ENCODE measurements around the gene BTN3A1.
"Not testable (repeated sequence)": the region's sequence is repeated elsewhere in the genome, so short reads cannot be mapped to it uniquely, and the experiment has no call there.

Gene BTN3A1

DNA sequence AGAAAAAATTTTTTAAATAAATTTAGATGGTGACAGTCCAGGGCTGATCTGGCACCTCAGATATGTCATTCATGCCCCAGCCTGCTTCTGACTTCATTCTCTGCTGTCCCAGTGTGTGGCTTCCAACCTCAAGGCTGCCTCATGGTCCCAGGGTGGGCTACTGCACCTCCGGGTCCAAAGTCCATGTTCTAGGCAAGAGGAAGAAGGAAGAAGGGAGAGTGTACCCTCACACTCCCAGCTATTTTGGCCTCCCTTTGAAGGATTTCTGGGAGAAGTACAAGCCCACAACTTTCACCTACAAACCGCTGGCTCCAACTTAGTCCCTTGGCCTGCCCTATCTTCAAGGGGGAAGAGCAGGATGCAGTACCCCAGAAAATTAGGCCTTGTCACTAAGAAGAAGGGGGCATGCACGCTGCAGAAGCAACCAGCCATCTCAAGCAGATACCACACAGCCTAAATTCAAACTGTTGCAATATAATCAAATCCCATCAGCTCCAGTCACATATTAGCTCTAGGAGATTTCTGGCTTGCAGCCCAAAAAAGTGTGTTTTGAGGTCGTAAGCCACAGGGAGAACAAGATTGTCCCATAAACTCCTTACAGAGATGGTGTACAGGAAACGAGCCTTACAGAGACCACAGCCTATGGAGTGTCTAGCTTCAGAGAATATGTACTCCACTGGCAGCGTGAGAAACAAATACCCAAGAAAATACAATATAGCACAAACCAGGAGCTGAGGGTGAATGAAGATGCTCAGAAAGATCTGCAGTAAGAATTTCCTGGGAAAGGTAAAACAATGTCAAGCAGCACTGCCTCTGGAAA is 38.0 kb upstream of the BTN3A1 start:
- no peak overlapping the region for H3K27ac ChIP-seq (ENCODE audit: low read length)
- no peaks in the 10 kb centered on the region for H3K9me3 ChIP-seq (ENCODE audit: control insufficient read depth, low read depth, low read length)
- H3K36me3 ChIP-seq (ENCODE audit: control insufficient read depth, low read depth, low read length), result no peaks in the 10 kb centered on the region
- no peak overlapping the region for H3K9ac ChIP-seq (ENCODE audit: low read length)
- H3K27me3 ChIP-seq (ENCODE audit: control insufficient read depth, insufficient read depth, low read length), result no peaks in the 10 kb centered on the region
- no peaks in the 10 kb centered on the region for H3K4me1 ChIP-seq (ENCODE audit: control insufficient read depth, low read depth, low read length)
- H3K4me3 ChIP-seq (ENCODE audit: low read length), result peak overlapping the region; percentile 84

DNA sequence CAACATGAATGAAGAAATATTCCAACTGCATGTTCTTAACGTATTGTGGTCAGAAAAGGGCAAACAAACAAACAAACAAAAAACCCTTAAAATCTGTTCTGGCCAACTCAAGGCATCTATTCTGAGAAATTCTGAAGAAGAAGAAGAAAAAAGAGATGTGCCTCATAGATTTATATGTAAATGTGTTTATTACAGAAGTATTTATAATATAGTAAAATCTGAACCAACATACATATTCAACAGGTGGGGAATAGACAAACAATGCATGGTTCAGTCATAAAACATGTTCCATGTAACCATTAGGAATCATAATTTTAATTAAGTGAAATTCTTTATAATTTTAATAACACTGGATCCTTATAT is 36.5 kb upstream of the BTN3A1 start:
- no peaks in the 10 kb centered on the region for H3K4me1 ChIP-seq (ENCODE audit: control insufficient read depth, low read depth, low read length)
- H3K27me3 ChIP-seq (ENCODE audit: control insufficient read depth, insufficient read depth, low read length), result no peaks in the 10 kb centered on the region
- peak overlapping the region; percentile 84 for H3K4me3 ChIP-seq (ENCODE audit: low read length)
- peak overlapping the region; percentile 57 for H3K9ac ChIP-seq (ENCODE audit: low read length)
- H3K27ac ChIP-seq (ENCODE audit: low read length), result no peak overlapping the region
- H3K36me3 ChIP-seq (ENCODE audit: control insufficient read depth, low read depth, low read length), result no peaks in the 10 kb centered on the region
- H3K9me3 ChIP-seq (ENCODE audit: control insufficient read depth, low read depth, low read length), result no peaks in the 10 kb centered on the region

DNA sequence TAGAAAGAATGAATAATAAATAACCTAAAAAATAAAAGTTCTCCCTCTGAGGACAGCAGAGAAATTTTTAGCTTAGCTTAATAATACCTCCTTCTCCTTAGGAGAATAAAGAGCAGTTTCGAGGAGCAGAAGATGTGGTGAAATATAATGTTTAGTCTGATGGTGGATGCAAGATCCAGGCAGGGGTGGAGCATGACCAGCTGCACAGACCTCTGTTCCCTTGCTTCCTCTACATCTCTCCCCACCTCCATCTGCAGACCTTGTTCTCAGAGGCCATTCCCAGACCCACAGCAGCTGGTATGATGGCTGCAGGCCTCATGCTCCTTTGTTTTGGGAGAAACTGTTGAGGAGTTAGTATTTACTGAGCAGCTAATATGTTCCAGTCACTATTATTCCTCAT is 35.6 kb upstream of the BTN3A1 start:
- no peaks in the 10 kb centered on the region for H3K4me1 ChIP-seq (ENCODE audit: control insufficient read depth, low read depth, low read length)
- no peak overlapping the region for H3K27ac ChIP-seq (ENCODE audit: low read length)
- no peak overlapping the region for H3K4me3 ChIP-seq (ENCODE audit: low read length)
- no peaks in the 10 kb centered on the region for H3K36me3 ChIP-seq (ENCODE audit: control insufficient read depth, low read depth, low read length)
- H3K27me3 ChIP-seq (ENCODE audit: control insufficient read depth, insufficient read depth, low read length), result no peaks in the 10 kb centered on the region
- no peaks in the 10 kb centered on the region for H3K9me3 ChIP-seq (ENCODE audit: control insufficient read depth, low read depth, low read length)
- no peak overlapping the region for H3K9ac ChIP-seq (ENCODE audit: low read length)

DNA sequence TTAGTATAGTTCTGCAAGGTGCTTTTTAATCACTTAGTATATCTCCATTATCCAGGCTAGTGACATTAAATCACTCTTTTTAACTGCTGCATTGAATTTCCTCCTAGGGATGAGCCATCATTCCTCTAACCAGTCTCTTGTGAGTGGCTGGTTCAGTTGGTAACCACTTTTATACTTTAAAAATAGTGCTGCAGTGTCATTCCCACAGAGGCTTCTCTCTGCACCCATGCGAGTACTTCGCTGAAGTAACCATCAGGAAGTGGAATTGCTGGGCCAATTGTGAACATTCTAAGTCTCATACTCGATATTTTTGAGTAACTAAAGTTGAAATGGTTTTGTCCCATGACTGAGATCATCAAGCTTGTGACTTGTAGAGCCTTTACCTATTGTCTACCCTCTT is 35.0 kb upstream of the BTN3A1 start:
- Histone ChIP-seq H3K4me1 (ENCODE audit: control insufficient read depth, low read depth, low read length) (no peaks in the 10 kb centered on the region), H3K4me3 (ENCODE audit: low read length) (no peak overlapping the region), H3K9ac (ENCODE audit: low read length) (no peak overlapping the region), H3K36me3 (ENCODE audit: control insufficient read depth, low read depth, low read length) (no peaks in the 10 kb centered on the region), H3K27me3 (ENCODE audit: control insufficient read depth, insufficient read depth, low read length) (no peaks in the 10 kb centered on the region), H3K9me3 (ENCODE audit: control insufficient read depth, low read depth, low read length) (no peaks in the 10 kb centered on the region), H3K27ac (ENCODE audit: low read length) (no peak overlapping the region)

DNA sequence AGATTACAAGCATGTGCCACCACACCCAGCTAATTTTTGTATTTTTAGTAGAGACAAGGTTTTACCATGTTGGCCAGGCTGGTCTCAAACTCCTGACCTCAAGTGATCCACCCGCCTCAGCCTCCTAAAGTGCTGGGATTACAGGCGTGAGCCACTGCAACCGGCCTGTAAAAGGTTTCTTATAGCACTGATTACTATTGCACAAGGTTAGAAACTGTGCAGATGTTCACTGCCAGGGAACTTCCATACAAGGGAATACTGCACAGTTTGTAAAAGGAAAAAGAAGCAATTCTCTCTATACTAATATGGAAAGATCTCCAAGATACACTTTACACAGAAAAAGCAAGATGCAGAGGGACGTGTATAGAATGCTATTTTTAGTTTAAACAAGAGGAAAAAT is 30.3 kb upstream of the BTN3A1 start:
- not testable (repeated sequence) for H3K4me1 ChIP-seq (ENCODE audit: control insufficient read depth, low read depth, low read length); H3K27me3 ChIP-seq (ENCODE audit: control insufficient read depth, insufficient read depth, low read length); H3K27ac ChIP-seq (ENCODE audit: low read length); H3K4me3 ChIP-seq (ENCODE audit: low read length); H3K36me3 ChIP-seq (ENCODE audit: control insufficient read depth, low read depth, low read length); H3K9me3 ChIP-seq (ENCODE audit: control insufficient read depth, low read depth, low read length); H3K9ac ChIP-seq (ENCODE audit: low read length)

DNA sequence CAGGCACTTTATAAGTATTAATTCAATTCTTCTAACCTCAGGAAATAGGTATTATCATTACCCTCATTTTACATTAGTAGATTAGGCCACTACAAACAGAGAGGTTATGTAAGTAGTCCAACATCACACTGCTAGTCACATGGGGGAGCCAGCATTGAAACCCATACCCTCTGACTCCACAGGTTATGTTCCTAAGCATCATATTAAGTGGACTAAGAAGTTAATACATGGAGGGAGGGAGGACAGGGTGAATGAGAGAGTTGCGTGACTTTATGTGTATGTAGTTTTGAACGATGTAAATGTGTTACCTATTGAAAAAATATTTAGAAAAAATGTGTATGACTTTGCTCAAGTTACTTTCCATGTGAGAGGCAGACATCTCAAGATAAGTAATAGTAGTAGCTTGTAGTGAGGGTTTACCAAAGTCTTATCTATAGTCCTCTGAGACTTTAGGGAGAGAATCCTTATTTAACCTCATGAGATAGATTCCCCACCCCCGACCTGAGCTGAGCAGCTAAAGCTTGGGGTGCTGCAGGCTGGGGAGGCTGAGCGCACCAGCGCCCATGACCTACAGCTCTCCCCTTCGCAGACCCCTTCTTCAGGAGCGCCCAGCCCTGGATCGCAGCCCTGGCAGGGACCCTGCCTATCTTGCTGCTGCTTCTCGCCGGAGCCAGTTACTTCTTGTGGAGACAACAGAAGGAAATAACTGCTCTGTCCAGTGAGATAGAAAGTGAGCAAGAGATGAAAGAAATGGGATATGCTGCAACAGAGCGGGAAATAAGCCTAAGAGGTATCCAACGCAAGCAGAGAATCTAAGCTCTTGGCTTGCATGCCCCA is 29.5 kb upstream of the BTN3A1 start:
- Histone ChIP-seq H3K9ac (ENCODE audit: low read length) (no peak overlapping the region), H3K4me3 (ENCODE audit: low read length) (no peak overlapping the region), H3K36me3 (ENCODE audit: control insufficient read depth, low read depth, low read length) (no peaks in the 10 kb centered on the region), H3K9me3 (ENCODE audit: control insufficient read depth, low read depth, low read length) (no peaks in the 10 kb centered on the region), H3K27me3 (ENCODE audit: control insufficient read depth, insufficient read depth, low read length) (no peaks in the 10 kb centered on the region), H3K27ac (ENCODE audit: low read length) (no peak overlapping the region), H3K4me1 (ENCODE audit: control insufficient read depth, low read depth, low read length) (no peaks in the 10 kb centered on the region)

DNA sequence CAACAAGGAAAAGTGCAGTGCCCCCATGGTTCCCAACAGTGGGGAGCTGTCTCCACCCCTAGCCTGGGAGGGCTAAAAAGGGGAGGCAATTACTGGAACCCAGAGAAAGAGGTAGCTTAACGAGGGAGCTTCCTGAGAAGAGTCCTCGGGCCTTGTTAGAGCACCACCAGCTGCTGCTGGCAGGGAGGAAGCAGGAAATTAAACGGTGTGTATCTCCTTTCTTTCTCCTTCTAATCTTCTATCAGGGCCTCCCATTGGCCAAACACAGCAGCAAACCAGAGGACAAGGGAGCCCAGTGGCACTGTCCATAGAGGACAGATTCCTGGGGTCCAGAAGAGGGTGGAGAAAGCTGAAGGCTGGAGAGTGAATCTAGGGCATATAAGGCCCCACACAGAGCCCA is 26.8 kb upstream of the BTN3A1 start:
- Histone ChIP-seq H3K27me3 (ENCODE audit: control insufficient read depth, insufficient read depth, low read length) (no peaks in the 10 kb centered on the region), H3K4me1 (ENCODE audit: control insufficient read depth, low read depth, low read length) (no peaks in the 10 kb centered on the region), H3K9me3 (ENCODE audit: control insufficient read depth, low read depth, low read length) (no peaks in the 10 kb centered on the region), H3K27ac (ENCODE audit: low read length) (no peak overlapping the region), H3K36me3 (ENCODE audit: control insufficient read depth, low read depth, low read length) (no peaks in the 10 kb centered on the region), H3K9ac (ENCODE audit: low read length) (no peak overlapping the region), H3K4me3 (ENCODE audit: low read length) (no peak overlapping the region)

DNA sequence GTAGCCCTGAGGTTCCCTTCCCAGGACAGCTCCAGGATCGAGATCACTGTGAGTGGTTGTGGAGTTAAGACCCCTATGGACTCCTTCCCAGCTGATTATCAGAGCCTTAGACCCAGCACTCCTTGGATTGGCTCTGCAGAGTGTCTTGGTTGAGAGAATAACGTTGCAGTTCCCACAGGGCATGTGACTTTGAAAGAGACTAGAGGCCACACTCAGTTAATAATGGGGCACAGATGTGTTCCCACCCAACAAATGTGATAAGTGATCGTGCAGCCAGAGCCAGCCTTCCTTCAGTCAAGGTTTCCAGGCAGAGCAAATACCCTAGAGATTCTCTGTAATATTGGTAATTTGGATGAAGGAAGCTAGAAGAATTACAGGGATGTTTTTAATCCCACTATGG is 24.4 kb upstream of the BTN3A1 start:
- Histone ChIP-seq H3K4me1 (ENCODE audit: control insufficient read depth, low read depth, low read length) (no peaks in the 10 kb centered on the region), H3K4me3 (ENCODE audit: low read length) (no peak overlapping the region), H3K27ac (ENCODE audit: low read length) (no peak overlapping the region), H3K36me3 (ENCODE audit: control insufficient read depth, low read depth, low read length) (no peaks in the 10 kb centered on the region), H3K9me3 (ENCODE audit: control insufficient read depth, low read depth, low read length) (no peaks in the 10 kb centered on the region), H3K27me3 (ENCODE audit: control insufficient read depth, insufficient read depth, low read length) (no peaks in the 10 kb centered on the region), H3K9ac (ENCODE audit: low read length) (no peak overlapping the region)

DNA sequence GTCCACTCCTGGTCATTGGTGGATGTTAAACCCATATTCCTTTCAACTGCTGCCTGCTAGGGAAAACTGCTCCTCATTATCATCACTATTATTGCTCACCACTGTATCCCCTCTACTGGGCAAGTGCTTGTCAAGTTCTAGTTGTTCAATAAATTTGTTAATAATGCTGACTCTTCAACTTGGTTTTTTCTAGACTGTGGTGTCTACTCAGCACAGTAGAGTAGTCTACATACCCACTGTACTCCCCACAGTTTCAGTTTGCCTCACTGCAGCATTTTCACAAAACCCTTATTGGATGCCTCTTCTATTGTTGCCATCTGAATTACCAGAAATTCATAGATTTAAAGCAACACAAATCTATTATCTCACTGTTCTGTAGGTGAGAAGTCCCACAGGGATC is 23.9 kb upstream of the BTN3A1 start:
- not testable (repeated sequence) for H3K9ac ChIP-seq (ENCODE audit: low read length); H3K27ac ChIP-seq (ENCODE audit: low read length); H3K36me3 ChIP-seq (ENCODE audit: control insufficient read depth, low read depth, low read length); H3K4me1 ChIP-seq (ENCODE audit: control insufficient read depth, low read depth, low read length); H3K27me3 ChIP-seq (ENCODE audit: control insufficient read depth, insufficient read depth, low read length); H3K9me3 ChIP-seq (ENCODE audit: control insufficient read depth, low read depth, low read length); H3K4me3 ChIP-seq (ENCODE audit: low read length)

DNA sequence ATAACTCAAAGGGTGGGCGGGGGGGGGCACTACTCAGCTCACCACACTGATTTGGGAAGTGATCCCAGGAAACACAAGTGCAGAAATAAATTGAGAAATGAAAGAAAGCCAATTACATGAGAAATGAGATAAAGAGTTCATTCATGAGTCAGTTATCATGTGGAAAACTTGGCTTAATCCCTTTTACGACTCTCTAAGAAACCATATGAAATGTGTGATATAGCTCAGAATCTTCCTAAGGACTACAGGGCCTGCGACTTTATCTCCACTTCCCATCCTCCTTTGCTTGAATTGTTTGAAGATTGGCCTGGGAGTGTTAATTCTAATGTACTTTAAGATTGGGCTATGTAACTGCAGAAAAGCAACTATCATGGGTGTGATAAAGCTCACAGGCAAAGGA is 22.8 kb upstream of the BTN3A1 start:
- Histone ChIP-seq H3K27ac (ENCODE audit: low read length) (no peak overlapping the region), H3K9me3 (ENCODE audit: control insufficient read depth, low read depth, low read length) (no peaks in the 10 kb centered on the region), H3K27me3 (ENCODE audit: control insufficient read depth, insufficient read depth, low read length) (no peaks in the 10 kb centered on the region), H3K4me3 (ENCODE audit: low read length) (no peak overlapping the region), H3K9ac (ENCODE audit: low read length) (no peak overlapping the region), H3K4me1 (ENCODE audit: control insufficient read depth, low read depth, low read length) (peaks cover 4% of the 10 kb centered on the region), H3K36me3 (ENCODE audit: control insufficient read depth, low read depth, low read length) (no peaks in the 10 kb centered on the region)

DNA sequence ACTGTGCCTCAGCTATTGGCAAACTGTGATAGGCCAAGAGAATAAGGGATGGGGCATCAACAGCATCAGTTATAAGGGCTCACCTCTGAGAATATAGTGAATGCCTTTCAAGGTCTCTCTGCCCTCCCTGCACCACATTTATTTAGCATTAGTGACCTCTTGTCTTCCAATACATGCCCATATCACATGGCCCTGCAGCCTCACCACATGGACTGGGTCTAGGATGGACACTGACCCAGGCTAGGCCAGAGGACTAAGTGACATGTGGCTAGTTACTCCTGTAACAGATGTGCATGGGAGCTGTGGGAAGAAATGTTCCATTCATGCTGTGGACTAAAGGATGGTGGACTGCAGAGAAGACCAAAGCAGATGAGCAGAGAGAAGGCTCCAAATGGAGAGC is 22.3 kb upstream of the BTN3A1 start:
- Histone ChIP-seq H3K36me3 (ENCODE audit: control insufficient read depth, low read depth, low read length) (no peaks in the 10 kb centered on the region), H3K27ac (ENCODE audit: low read length) (no peak overlapping the region), H3K9me3 (ENCODE audit: control insufficient read depth, low read depth, low read length) (no peaks in the 10 kb centered on the region), H3K4me1 (ENCODE audit: control insufficient read depth, low read depth, low read length) (peaks cover 4% of the 10 kb centered on the region), H3K4me3 (ENCODE audit: low read length) (no peak overlapping the region), H3K9ac (ENCODE audit: low read length) (no peak overlapping the region), H3K27me3 (ENCODE audit: control insufficient read depth, insufficient read depth, low read length) (no peaks in the 10 kb centered on the region)

DNA sequence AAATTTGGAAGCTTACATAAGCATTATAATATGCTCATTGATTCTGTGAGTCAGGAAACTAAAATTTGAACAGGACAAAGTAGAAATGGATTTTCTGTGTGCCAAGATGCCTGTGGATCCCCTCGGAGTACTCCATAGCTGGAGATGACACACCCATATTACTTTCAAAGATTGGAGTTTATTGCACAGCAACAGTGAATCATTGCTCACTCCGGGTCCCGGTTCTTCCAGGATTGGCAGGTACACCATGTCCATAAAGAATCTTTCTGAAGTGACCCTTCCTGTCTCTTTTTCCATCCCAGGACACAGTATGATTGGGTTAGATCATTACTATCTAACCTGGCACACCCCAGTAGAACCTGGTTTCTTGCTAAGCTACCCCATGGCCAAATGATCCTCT is 21.8 kb upstream of the BTN3A1 start:
- Histone ChIP-seq H3K27ac (ENCODE audit: low read length) (no peak overlapping the region), H3K27me3 (ENCODE audit: control insufficient read depth, insufficient read depth, low read length) (no peaks in the 10 kb centered on the region), H3K9ac (ENCODE audit: low read length) (no peak overlapping the region), H3K4me3 (ENCODE audit: low read length) (no peak overlapping the region), H3K9me3 (ENCODE audit: control insufficient read depth, low read depth, low read length) (no peaks in the 10 kb centered on the region), H3K4me1 (ENCODE audit: control insufficient read depth, low read depth, low read length) (peaks cover 4% of the 10 kb centered on the region), H3K36me3 (ENCODE audit: control insufficient read depth, low read depth, low read length) (peaks cover 3% of the 10 kb centered on the region)
